ENCODE measurements around the gene TOB1. TPM values are rescaled to one million over a fixed set of nuclear protein-coding genes. Genes with fewer than 3 reads are reported as not detected.

TOB1 gene
- total and polyA plus RNA-seq, 9 of the 15 experiments (the other 6 are each of a cell fraction or from before 2014, with no cell fraction given) = 4.8 to 63.7 (median 13.2) TPM

GRCh38 chr17:50893183-50893993, 27.2 kb upstream of the TOB1 start:
- FAIRE-seq (no peak), ATAC-seq (no peak), DNase-seq (ENCODE audit: extremely low read depth in 1 of 4, low spot score in 3 of 4) (peak in 1 of 4 experiments; percentile 3)
- CTCF ChIA-PET (ENCODE audit: low intra/inter-chr PET ratio) = no interaction called here
- intact Hi-C loops (cut with micrococcal nuclease) (no loop called here), in situ Hi-C loops (cut with MboI) (no loop called here)
- WGBS (ENCODE audit: insufficient coverage, low coverage, missing lambda C conversion rate) = 62% methylated on average over 26 of the region's 28 CpGs
- H3K27ac ChIP-seq (ENCODE audit: extremely low read depth, low read depth, low read length) = no peak overlapping the region
- no peaks in the 10 kb centered on the region for H3K79me2 ChIP-seq (ENCODE audit: control insufficient read depth, insufficient read depth, low read length)
- H3K4me3 ChIP-seq = no peak overlapping the region
- H4K20me1 ChIP-seq (replicated peaks; ENCODE audit: control insufficient read depth, insufficient read depth, low read length) = no peaks in the 10 kb centered on the region
- peaks cover 5 to 7% of the 10 kb centered on the region in 2 experiments; a peak in 3 of 5 replicates for H3K4me1 ChIP-seq (replicated peaks in 1 of 2; ENCODE audit: control insufficient read depth in 2 of 2, insufficient read depth in 2 of 2, low read length in 2 of 2)
- H3K27me3 ChIP-seq (ENCODE audit: control insufficient read depth in 2 of 2, insufficient read depth in 2 of 2, low read length in 2 of 2) = no peaks in the 10 kb centered on the region
- BruUV-seq (replicated peaks) = no TSS peak
- no peak overlapping the region for H3K4me2 ChIP-seq (ENCODE audit: insufficient read depth, low read length)
- 0 out of 4 replicates have a peak overlapping the region, but pooled peaks of 1 of the 2 experiments have one; percentile 21 for H3K9ac ChIP-seq (ENCODE audit: insufficient read depth in 1 of 2, low read depth in 2 of 2, low read length in 2 of 2)
- POLR2A ChIA-PET = interaction anchor here (1.2 to 2.5 kb wide), 3 partner anchors 9 to 28 kb away, joined by 3 to 8 read pairs (median 3); partner anchors contain the start of gene TOB1
- no peaks in the 10 kb centered on the region for H3K9me1 ChIP-seq (ENCODE audit: control insufficient read depth, insufficient read depth, low read length)
- no peaks in the 10 kb centered on the region for H3K9me3 ChIP-seq (replicated peaks; ENCODE audit: control insufficient read depth, insufficient read depth, low read depth, low read length)
- peak overlapping the region; percentile 71 for H2AFZ ChIP-seq (ENCODE audit: low read depth, low read length)
- no peaks in the 10 kb centered on the region for H3K36me3 ChIP-seq (ENCODE audit: control insufficient read depth, insufficient read depth, low read length)
- TF ChIP-seq DPF2 (IDR thresholded peaks at IDR 0.05) = no peak
- no peak for TF ChIP-seq HNRNPUL1 (IDR thresholded peaks at IDR 0.05; ENCODE audit: low read length)
- no peak for TF ChIP-seq ZBED1 (IDR thresholded peaks at IDR 0.05)
- TF ChIP-seq ZNF12 (CRISPR knock-in tag; IDR thresholded peaks at IDR 0.05) = no peak
- no peak for TF ChIP-seq ETV5 (CRISPR knock-in tag; IDR thresholded peaks at IDR 0.05; ENCODE audit: low read depth)
- TF ChIP-seq E2F1 (CRISPR knock-in tag; IDR thresholded peaks at IDR 0.05) = no peak
- no peak for TF ChIP-seq CGGBP1 (CRISPR knock-in tag; IDR thresholded peaks at IDR 0.05)
- TF ChIP-seq ZNF518B (CRISPR knock-in tag; IDR thresholded peaks at IDR 0.05) = no peak
- no peak for TF ChIP-seq ZNF583 (CRISPR knock-in tag; IDR thresholded peaks at IDR 0.05)
- no peak for TF ChIP-seq ZNF644 (tag; IDR thresholded peaks at IDR 0.05; ENCODE audit: low read depth)
- TF ChIP-seq PURB (CRISPR knock-in tag; IDR thresholded peaks at IDR 0.05; ENCODE audit: low read depth) = no peak
- no peak for TF ChIP-seq POLR3G (IDR thresholded peaks at IDR 0.05; ENCODE audit: extremely low read depth, insufficient read length, insufficient replicate concordance)
- TF ChIP-seq CTBP1 (IDR thresholded peaks at IDR 0.05; ENCODE audit: borderline replicate concordance) = no peak
- no peak for TF ChIP-seq CSDE1 (IDR thresholded peaks at IDR 0.05)
- TF ChIP-seq STAT6 (CRISPR knock-in tag; IDR thresholded peaks at IDR 0.05) = no peak
- TF ChIP-seq HNRNPL (IDR thresholded peaks at IDR 0.05; ENCODE audit: low read depth, low read length) = no peak

Data from K562 (cell line).